Measurements from ENCODE around the gene SS18L1.

Gene SS18L1

DNA sequence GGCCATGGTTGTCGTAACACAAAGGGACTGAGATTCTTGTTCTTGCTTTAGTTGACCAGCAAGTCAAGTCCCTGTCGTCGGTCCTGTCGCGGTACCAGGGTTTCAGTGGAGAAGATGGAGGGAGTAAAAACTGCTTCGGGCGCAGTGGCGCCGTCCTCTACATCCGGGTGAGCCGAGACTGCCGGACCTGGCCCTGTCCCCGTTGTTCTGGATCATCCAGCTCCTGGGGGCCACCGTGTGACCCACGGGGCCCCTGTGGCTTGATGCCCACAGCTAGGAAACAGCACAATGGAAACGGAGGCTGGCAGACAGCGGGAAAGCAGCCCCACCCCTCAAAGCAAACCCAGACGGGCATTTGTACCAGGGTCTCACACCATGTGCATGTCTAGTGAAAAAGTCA is 54.2 kb downstream of the SS18L1 start:
- DNase-seq = no peak

DNA sequence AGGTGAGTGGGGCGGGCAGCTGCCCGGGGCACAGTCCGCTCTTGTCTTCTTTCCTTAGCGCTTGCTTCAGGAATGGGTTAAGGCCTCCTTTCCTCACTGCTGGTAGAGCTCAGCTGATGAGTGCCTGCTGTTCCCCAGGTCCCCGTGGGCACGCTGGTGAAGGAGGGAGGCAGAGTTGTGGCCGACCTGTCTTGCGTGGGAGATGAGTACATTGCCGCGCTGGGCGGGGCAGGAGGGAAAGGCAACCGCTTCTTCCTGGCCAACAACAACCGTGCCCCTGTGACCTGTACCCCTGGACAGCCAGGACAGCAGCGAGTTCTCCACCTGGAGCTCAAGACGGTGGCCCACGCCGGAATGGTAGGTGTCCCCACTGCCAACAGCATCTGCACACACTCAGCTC is 54.9 kb downstream of the SS18L1 start:
- DNase-seq = no peak

DNA sequence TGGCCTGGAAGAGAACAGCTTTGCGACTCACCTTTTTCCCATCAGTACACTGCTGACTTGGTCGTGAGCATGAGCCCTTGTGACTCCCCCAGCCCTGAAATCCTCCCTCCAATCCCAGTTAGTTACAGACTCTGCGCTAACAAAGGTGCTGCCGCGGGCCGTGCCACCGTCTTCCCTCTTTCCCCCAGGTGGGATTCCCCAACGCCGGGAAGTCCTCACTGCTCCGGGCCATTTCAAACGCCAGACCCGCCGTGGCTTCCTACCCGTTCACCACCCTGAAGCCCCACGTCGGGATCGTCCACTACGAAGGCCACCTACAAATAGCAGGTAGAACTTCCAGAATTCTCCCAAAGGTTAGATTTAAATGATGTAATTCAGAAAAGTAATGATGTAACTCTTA is 55.4 kb downstream of the SS18L1 start:
- no peak for DNase-seq

DNA sequence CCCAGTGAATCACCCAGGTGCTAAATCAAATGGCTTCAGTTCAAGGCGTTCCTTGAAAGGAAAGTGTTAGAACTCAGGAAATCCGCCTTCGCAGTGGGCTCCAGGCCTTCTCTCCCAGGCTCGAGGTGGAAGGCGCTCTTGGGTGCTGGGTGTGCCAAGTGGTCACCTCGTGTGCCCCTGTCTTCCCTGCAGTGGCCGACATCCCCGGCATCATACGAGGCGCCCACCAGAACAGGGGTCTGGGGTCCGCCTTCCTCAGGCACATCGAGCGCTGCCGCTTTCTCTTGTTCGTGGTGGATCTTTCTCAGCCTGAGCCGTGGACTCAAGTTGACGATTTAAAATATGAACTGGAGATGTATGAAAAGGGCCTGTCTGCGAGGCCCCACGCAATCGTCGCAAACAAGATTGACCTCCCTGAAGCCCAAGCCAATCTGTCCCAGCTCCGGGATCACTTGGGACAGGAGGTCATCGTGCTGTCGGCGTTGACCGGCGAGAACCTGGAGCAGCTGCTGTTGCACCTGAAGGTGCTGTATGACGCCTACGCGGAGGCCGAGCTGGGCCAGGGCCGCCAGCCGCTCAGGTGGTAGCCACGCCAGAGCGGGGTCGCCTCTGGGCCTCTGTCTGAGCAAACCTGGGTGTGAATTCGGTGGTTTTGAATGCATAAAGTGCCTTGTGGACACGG is 57.1 kb downstream of the SS18L1 start:
- no peak for DNase-seq

DNA sequence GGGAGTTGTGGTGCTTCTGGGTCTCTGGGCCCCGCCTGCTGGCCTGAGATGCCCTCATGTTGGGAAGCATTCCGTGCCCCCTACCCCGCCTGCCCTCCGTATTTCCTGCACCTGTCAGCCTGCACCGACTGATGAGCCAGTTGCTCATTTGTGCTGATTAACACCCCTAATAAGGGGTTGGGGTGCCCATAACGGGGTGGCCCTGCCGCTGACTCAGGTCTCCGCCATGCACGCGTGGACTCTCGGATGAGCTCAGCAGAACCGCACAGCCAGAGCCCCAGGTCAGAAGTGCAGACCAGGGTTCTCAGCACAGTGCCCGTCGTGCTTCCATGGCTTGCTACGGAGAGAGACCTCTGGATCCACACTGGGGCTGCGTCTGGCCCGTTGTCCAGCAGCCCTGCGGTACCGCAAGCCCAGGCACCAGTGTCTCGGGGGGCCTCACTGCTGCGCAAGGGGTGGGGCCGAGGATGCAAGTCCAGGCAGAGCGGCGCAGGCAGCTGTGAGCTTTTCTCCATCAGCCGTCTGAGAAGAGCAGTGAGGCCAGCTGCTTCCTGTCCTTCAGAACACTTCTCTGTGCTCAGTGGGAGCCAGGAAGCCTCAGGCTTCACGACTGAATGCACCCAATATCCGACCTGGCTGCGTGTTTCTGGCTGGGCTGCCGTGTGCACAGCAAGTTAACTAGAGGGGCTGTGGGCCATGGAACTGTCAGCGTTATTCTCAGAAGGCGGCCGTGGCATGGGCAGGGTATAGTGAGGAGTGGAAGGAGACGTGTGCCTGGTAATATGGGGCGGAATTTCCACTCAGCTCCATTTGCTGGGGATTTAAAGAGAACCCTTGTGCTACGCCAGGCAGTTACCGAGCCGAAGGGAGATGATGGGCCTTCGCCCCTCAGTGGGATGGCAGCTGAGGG is 57.9 kb downstream of the SS18L1 start:
- no peak for DNase-seq

DNA sequence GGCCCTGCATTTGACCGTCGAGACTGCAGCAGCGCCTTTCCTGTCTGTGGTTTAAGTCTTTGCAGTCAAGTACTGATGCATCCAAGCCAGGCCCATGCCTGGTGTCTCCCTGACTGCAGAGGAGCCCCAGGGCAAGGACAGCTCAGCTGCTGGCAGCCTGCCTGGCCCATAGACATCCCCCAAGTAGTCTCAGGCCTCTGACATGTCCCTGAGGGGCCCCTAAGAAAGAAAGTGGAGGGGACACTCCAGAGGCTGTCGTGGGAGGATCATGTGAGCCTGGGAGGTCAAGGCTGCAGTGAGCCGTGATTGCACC is 58.5 kb downstream of the SS18L1 start:
- DNase-seq = no peak

DNA sequence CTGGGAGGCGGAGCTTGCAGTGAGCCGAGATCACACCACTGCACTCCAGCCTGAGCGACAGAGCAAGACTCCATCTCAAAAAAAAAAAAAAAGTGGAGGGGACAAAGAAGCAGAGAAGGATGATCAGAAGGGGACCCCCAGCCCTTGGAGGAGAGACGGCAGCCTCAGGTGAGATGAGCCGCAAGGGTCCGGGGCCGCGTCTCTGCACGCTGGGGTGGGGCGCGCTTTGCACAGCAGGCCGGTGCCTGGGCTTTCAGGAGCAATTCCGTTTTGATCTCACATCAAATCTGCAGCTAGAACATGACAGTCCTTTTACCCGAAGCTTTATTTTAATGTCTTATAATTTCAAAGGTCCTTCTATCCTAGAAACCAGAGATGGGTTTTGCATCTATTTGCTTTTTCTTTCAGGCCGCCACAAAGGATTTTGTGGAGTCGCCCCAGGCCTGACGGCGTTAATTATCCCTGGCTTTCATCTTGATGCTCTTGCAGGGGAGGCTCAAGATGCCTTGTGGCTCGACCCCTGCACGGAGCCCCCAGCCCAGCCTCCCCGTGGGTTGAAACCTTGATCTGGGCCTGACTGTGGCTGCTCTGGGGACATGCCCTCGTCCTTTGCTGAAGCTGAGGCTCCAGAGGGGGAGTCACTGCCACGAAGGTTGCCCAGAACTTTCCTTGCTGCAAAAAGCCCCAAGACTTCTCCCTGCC is 59.3 kb downstream of the SS18L1 start:
- no peak for DNase-seq

DNA sequence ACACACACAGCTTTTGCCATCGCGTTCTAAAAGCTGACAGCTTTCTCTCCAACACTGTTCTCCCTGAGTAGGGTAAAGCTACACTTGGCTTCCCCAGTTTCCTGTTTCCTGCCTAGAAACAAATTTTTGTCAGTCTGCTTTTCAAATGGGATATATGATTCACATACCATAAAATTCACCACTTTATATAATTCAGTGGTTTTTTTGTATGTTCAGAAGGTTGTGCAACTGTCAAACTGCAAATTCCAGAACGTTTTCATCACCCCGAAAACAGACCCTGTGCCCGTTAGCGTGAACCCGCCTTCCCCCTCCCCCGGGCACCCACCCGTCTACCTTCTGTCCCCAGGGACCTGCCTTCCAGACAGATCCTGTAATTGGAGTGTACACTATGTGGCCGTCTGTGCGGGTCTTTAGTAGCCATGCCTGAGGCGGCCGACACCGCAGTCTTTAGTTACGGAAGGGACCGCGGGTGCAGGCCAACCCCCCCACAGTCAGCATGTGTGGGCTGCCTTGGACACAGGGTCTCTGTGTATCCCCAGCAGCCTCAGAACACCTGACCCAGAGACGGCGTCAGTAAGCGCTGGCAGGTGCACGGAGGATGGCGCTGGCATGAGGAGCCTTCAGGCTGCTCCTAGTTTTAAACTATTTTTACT is 59.9 kb downstream of the SS18L1 start:
- no peak for DNase-seq

DNA sequence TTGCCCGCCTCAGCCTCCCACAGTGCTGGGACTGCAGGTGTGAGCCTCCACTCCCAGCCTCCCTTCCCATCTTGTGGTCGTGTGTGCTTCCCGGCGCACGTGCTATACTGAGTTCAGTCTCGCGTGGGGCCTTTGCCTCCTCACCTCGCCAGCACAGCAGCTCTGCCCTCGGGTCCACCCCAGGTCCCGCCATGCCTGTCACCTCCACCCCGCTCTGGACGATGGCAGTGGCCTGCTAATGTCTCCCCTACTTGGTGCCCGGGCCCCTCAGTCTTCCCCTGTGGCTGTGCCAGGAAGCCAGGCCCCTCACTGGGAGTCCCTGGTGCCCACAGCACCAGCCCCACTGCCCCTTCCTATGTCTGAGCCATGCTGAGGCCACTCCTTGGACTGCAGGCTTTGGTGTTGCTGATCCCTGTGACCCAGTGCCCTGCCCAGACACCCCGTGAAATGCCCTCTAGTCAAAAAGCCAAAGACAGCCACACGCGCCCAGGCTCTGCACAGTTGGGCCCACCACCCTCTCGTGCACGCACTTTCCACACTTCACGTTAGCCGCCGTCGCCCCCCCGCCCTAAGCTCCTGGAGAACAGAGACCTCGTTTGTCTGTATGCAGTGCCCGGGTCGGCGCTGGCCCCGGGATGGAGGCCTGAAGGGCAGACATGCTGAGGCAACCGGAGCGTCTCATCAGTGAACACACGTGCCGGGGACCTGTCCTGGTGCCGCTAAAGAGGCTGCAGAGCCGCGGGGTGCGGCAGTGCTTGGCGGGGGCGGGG is 62.2 kb downstream of the SS18L1 start:
- DNase-seq = no peak

DNA sequence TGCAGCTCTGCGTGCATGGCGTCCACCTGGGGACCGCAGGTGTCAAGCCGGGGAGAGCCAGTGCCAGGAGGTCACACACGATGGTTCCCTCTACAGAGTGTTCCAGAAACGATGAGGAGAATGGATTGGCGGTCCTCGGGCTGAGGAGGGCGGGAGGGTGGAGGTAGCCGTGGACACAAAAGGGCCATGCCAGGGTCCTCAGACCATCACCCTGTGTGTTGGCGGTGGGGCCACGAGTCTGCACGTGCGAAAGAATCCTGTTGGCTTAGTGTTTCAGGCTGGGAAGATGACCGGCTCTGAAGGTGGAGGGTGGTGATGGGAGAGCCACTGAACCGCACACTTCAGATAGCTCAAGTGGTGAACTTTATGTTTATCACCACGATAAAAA is 62.8 kb downstream of the SS18L1 start:
- DNase-seq = no peak

DNA sequence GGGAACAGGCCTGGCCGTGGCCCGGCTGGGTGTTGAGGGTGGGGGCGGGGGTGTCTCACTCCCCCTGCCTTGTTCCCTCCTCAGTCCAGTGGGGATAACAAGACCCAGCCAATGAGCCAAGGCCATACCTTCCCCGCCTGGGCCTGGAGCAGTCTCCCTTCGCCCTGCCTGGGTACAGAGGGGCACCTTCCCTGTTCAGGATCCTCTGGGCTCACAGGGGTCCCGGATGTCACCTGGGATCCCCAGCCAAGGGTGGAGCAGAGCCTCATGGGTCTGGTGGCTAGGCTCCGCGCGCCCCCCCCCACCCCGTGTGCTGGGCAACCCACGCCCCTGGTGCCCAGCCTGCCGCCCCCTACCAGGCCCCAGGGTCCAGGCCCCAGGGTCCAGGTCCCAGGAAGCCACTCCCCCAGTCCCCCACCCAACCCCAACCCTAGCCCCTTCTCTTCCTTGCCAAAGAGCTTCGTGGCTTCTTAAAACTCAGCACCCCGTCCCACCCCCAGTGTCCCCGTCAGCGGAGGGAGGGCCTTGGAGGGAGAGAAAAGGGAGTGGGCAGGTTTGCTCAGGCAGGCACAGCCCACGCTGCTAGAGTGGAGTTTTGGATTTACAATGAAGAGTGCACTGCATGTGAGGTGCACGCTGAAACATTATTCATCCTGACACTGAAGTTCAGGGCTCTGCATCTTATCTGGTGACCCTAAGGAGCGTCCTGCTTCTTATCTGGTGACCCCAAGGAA is 64.7 kb downstream of the SS18L1 start:
- no peak for DNase-seq

DNA sequence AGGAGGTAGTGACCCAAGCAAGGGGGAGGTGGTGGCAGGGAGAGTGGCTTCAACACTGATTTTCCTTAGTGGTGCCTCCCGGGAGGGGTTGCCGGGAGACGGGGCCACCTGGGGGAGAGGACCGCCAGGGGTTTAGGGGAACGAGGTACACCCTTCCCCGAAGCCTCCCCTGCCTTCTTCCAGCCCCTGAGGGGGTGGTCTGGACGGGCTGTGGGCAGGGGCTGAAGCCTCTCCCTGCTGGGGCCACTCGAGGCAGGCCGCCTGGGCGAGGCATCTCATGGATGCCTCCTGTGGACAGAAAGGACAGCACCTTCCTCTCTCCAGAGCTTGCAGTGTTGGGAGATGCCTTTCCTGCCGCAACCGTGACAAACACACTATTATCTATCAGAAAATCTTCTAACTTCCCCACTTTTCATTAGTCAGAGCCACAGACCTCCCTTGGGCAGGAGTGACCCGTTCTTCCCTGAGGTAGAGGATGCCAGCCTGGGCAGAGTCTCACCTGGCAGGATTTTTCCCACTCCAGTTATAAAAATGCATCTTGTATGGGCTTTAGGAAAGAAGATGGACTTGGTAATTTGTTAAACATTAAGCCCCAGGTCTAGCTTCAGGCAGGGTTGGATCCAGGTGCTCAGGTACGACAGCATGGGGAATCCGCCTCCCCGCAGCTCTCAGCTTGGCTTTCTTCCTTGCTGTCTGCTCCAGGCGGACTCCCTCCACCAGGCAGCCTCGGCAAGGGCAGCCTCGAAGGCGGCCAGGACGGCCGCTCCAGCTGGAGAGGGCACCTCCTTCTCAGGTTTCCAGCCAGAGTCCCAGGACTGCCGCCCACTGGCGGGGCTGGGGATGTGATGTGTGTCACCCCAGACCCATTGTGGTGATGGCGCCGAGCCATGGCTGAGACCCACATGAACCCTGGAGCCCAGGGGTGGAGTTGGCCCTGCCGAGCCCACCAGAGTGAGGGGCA is 65.5 kb downstream of the SS18L1 start:
- no peak for DNase-seq

DNA sequence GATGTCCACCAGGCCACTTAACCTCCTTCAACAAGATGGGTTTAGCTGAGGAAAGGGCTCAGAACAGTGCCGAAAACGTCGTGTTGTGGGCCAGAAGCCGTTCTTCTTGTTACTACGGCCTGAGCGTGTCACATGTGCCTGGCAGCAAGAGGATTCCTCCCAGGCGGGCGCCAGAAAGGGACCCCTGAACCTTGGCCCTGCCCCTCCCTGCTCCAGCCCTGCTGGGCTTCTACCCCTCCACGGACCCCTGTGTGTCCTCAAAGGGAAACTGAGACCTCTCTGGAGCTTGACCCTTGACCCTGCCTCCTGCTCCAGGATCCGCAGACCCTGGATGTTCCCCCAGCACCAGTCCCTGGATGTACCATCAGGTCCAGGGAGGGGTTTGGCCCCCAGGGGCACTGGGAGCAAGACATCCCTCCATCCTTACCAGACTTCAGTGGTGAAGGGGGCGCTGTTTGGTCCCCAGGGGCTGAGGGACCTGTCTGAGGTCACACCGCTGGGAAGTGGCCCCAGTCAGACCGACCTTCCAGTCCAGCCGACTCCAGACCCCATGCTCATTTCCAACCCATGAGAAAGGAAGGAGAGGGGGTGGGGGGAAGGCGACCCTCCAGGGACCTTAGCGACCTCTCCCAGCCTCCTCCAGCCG is 66.4 kb downstream of the SS18L1 start:
- DNase-seq = no peak

DNA sequence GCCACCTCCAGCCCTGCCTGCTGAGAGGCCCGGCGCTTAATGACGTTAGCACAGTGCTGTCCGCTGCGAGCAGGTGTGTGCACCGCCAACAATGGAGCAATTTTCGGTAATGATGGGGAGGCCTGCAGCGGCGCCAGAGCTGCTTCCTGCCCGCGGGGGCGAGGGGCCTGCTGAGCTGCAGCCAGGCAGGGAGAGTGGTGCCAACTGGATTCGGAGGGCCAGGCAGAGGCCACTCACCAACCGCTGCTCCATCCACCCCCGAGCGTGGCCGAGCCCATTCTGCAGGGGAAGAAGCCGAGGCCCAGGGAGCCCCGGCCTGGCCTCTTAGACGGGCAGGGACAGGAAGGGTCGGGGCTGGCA is 66.9 kb downstream of the SS18L1 start:
- no peak for DNase-seq

DNA sequence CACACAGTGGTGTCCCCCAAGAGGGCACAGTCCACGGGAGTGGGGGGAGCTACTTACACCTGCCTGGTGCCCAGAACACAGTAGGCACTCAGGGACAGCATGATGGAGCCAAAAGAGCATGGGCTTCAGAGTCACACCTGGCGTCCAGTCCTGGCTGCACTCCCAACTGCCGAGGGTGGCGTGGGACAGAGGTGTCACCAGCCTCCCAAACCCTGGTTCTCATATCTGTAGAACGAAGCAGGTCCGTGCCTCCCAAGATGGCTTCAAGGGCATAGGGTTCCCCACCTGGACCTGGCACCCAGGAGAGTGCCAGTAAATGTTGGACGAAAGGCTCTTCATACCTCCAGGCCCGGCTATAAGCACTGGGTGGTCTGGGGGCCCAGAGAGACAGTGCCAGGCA is 67.6 kb downstream of the SS18L1 start:
- DNase-seq = no peak

DNA sequence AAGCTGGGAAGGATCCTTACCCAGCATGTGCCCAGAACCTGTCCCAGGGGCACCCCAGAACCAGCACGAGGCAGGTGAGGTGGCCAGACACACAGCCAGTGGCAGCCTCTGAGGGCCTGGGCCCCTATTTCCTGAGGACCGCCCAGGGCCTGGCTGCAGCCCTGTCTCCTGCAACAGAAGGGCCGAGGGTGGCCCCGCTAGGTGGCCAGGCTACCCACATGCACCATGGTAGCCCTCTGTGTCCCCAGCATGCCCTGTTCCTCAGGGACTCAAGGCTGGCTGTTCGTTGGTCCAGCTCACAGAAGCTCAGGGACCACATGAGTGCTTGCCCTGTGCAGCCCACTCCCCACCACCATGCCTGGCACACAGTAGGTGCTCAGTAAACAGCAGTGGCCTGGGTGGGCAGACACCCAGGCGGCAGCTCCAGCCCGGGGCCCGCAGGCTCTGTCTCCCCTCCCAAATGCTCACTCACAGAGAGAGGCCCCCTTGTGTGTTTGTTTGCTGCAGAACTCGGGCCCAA is 68.3 kb downstream of the SS18L1 start:
- DNase-seq = no peak

DNA sequence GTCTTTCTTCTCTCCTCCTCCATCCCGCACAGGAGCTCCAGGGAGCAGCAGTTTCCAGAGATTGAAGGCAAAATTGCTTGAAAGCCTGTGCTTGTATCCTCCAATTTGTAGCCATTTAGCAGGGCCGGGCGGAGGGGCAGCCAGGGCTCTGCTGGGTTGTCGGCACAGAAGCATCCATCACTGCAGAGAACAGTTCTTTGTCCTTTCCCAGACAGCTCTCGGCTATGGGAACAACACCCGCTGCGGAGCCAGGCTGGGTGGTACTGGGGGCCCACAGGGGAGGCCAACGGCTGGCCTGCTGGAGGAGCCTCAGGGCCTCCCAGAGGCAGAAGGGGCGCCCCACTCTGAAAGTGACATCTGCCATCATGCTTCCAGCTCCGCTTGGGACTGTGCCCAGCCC is 68.7 kb downstream of the SS18L1 start:
- no peak for DNase-seq

DNA sequence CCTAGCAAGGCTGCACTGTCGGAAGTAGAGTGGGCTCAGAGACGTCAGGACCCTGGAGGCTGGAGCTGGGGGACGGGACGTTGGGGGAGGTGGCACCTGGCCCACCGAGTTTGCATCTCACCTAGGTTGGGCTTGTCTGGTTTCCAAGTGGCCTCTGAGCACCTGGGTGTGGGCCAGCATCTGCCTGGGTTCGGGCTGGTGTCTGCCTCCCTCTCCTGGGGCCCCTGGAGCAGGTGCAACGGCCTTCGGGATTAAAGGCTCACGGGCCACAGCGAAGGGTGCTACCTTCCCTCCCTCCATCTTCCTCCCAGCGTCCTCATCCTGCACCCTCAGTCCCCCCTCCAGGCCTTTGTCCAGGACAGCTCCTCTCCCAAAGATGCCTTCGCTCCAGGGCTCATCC is 70.5 kb downstream of the SS18L1 start:
- no peak for DNase-seq

DNA sequence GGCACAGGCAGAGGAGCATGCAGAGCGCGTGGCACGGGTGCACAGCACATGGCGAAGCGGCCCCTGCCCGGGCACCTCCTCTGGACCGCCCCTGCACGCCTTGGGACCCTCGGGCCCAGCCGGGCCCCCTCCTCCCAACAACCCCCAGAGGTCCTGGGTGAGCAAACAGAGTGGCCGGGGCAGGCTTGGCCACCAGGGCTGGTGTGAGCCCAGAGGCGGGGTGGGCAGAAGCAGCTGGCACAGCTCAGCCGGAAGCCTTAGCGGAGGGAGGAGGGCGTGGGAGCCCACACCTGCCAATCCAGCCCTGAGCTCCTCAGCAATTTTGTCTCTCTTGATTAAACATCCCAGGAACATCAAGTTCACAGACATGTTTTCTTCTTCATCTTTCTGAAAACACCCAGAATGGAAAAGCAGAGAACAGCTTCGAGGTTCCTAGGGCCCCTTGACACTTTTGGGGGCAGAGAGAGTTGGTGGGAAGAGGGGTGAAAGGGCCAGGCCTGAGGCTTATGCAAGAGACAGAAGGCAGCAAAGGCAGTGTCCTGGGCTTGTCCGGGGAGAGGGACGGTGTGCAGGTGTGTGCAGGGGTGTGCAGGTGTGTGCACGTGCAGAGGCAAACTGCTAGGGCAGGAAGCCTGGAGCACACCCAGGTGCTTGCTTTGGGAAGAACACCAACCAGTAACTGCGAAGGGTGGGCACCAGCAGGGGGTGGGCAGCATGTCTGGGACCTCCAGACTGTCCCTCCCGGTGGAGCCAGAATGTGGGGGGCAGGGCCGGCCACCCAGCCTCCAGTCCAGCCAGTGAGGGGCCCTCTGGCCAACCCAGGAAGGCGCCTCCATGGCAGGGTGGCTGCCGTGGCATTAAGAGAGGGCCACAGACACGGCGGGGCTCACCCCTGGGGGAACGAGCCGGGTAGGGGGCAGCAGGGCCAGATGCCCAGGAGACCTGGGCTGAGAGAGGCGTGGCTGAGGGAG is 71.7 kb downstream of the SS18L1 start:
- DNase-seq = no peak

Data from stimulated activated CD4-positive, alpha-beta T cell treated with anti-CD3 and anti-CD28 coated beads, Interleukin-2, amount 100 ng/mL, for 48 hours (primary cell).